Astrocyte of the spinal cord (primary cell): ENCODE results near the gene KLHL18.

ENCODE experiments used
- DNase-seq: peaks from one replicate; pipeline ENCODE4 v3.0.0; 2011; ENCODE audit warnings: low read depth, low spot score
- H3K4me3 ChIP-seq: 2 replicates; pipeline ENCODE4 v1.5.1; 2011; ENCODE audit warnings: low read depth, mild to moderate bottlenecking, low read length, moderate library complexity
- in situ Hi-C: cut with HindIII; loops from 2 replicates; pipeline ENCODE4 v1.10.0; 2017; ENCODE audit warnings: low sequenced_read_pairs
- TF ChIP-seq, protein P1 (sequence below): IDR thresholded peaks from 2 replicates; pipeline ENCODE4 v1.5.1; 2012; ENCODE audit warnings: low read depth, mild to moderate bottlenecking, low read length, inconsistent platforms

Gene KLHL18

DNA sequence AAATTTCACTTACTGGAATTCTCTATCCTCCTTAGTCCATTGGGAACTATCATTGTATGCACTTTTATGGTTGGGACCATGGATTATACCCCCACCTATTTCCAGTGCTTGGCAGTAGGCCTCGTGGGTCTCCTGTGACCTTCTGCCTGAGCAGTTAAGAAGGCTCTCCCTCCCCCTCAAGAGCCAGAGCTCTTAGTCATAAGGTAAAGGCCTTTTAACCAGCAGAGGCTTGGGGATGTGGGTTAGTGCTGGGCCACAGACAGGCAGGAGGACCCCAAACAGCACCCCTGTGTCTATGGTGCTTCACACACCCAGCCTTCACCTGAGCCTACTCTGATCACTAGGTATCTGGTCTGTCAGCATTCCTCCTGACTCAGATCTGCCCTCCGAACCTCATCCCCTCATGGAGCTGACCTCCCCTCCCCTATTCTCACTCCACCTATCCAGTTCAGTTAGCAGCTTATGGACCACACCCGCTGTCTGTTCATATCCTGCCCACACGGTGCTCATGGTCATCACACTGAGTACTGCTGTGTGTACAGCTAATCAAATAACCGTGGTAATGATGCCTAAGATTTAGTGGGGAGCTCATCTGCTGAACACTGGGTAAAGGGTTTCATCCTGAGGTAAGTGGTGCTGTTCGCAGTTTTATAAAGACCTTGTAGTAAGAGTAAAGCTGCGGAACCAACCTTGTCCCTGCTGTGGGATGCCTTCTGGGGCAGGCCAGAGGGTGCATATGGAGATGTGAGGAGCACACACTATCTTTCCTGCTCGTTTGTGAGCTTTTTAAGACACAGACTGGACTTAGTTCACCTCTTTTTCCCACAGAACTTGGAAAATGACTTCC, 40.9 kb downstream of the KLHL18 start:
- DNase-seq = peak; percentile 15
- TF ChIP-seq, protein P1, sequence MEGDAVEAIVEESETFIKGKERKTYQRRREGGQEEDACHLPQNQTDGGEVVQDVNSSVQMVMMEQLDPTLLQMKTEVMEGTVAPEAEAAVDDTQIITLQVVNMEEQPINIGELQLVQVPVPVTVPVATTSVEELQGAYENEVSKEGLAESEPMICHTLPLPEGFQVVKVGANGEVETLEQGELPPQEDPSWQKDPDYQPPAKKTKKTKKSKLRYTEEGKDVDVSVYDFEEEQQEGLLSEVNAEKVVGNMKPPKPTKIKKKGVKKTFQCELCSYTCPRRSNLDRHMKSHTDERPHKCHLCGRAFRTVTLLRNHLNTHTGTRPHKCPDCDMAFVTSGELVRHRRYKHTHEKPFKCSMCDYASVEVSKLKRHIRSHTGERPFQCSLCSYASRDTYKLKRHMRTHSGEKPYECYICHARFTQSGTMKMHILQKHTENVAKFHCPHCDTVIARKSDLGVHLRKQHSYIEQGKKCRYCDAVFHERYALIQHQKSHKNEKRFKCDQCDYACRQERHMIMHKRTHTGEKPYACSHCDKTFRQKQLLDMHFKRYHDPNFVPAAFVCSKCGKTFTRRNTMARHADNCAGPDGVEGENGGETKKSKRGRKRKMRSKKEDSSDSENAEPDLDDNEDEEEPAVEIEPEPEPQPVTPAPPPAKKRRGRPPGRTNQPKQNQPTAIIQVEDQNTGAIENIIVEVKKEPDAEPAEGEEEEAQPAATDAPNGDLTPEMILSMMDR = no peak
- in situ Hi-C loops = no loop called here
- H3K4me3 ChIP-seq = no peak overlapping the region

DNA sequence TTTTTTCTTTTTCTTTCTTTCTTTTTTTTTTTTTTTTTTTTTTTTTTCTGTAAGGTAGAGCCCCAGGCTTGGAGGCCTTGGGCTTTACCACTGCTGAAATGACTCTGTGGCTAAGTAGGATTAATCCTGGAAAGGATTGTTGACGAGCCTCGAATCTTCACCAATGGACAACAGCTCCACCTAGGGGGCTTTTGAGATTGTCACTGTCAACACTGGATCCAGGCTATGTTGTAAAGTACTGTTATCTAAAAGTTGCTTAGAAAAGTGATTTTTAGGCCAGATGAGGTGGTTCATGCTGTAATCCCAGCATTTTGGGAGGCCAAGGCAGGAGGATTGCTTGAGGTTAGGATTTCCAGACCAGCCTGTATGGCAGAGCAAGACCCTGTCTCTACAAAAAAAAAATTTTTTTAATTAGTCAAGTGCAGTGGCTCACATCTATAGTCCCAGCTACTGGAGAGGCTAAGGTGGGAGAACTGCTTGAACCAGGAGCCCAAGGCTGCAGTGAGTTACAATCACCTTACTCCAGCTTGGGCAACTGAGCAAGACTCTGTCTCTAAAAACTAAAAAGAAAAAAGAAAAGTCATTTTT, 41.6 kb downstream of the KLHL18 start:
- H3K4me3 ChIP-seq = no peak overlapping the region
- in situ Hi-C loops = no loop called here
- DNase-seq = peak; percentile 80
- TF ChIP-seq, protein P1 = peak; percentile 72

DNA sequence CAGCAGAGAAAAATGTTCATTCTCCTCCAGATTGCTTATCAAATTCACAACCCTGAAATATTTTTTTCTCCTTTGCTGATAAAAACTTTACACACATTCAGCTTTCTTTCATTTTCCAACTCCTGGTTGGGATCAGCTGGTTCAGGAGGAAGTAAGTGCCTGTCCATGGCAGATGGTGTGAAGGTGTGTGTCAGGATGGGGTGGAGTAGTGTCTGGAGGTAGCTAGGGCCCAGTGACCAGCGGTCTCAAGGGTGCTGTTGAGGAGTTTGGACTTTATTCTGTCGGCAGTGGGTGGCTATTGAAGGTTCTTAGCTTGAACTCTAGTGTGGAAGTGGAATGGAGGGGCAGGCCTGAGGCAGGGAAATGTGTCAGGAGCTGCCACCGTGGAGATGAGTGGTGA, 51.2 kb downstream of the KLHL18 start:
- no peak overlapping the region for H3K4me3 ChIP-seq
- no peak for DNase-seq
- in situ Hi-C loops = no loop called here
- TF ChIP-seq, protein P1 = no peak

DNA sequence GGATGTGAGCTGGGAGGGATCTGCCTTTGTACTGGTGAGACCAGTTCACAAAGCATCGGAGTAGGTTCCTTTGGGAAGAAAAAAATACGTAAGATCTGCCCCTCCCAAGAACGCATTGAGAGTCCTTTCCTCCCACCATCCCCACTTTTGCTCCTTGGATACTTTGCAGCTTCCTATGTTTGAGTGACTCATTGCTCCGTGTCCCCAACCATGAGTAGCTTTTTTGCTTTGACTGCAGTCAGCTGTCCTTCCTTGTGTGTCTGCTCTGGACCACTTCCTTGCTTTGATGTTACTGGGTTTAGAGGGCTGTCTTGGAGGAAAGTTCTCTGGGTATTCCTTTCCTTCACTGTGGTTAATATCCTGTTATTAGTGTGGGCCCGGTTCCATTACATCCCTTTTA, 54.9 kb downstream of the KLHL18 start:
- in situ Hi-C loops = no loop called here
- TF ChIP-seq, protein P1 = no peak
- no peak for DNase-seq
- H3K4me3 ChIP-seq = no peak overlapping the region

DNA sequence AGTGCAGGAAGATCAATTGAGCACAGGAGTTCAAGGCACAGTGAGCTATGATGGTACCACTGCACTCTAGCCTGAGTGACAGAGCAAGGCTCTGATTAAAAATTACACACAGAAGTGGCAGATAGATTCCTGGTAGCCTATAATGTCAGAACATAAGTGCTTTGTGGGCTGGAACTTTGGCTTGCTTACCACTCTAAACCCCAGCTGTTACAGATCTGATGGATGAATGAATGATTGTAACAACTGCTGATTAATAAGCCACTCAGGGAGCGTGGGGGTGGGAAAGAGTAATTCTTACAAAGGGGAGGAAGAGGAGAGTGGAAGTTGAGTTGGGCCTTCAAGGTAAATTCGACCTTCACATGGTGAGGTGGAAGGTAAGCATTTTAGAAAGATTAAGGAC, 57.2 kb downstream of the KLHL18 start:
- no peak for DNase-seq
- TF ChIP-seq, protein P1 = no peak
- in situ Hi-C loops = no loop called here
- no peak overlapping the region for H3K4me3 ChIP-seq

DNA sequence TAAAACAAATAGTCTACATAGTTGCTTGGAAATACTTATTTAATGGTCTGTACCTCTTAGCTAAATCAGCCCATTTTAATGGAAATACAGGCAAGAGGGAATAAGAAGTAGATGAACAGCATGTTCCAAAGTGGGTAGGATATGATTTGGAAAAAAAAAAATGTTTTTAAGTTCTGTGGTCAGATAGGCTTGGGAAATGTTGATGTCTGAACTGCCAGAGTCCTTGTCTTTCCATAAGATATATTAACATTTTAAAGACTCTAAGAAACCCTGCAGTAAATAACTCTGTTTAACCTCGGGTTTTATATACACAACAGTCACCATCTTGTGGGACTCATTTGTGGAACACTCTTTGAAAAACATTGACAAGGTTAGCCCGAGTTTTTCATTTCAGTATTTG, 58.1 kb downstream of the KLHL18 start:
- no peak for DNase-seq
- TF ChIP-seq, protein P1 = no peak
- in situ Hi-C loops = no loop called here
- no peak overlapping the region for H3K4me3 ChIP-seq
